ENCODE data around the gene OAS2.

The OAS2 gene

DNA sequence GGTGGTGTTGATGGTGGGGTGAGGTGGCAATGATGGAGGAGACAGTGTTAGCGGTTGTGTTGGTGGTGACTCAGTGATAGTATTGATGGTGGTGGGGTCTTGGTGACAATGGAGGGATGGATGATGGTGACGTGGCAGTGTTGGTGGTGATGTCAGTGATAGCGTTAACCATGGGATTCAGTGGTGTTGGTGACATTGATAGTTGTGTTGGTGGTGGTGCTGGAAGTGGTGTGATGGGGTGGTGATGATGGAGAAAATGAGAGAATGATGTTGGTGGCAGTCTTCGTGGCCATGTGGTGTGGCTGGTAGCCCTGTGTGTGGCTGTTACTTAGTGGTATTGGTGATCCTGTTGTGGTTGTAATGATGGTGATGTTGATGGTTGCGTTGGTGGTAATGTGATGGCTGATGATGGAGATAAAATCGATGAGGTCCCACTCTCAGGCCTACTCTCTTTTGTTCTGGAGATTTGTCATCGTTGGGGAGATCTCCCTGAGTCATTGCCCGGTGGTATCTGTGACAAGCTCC is 80.8 kb downstream of the OAS2 start:
- Histone ChIP-seq H3K27ac (ENCODE audit: low read depth, low read length, severe bottlenecking) (no peak overlapping the region), H3K4me3 (ENCODE audit: extremely low read depth, insufficient read depth, low read length, poor library complexity, severe bottlenecking) (no peak overlapping the region), H3K9me3 (ENCODE audit: control insufficient read depth, low read length) (no peaks in the 10 kb centered on the region), H3K4me1 (ENCODE audit: control insufficient read depth, insufficient read depth, low read length, poor library complexity, severe bottlenecking) (no peaks in the 10 kb centered on the region), H3K36me3 (ENCODE audit: control insufficient read depth, insufficient read depth, low read length) (no peaks in the 10 kb centered on the region)
- WGBS, 2 experiments (ENCODE audit: insufficient coverage in 2 of 2): 92 to 95% methylated on average over 8 of the region's 8 CpGs

DNA sequence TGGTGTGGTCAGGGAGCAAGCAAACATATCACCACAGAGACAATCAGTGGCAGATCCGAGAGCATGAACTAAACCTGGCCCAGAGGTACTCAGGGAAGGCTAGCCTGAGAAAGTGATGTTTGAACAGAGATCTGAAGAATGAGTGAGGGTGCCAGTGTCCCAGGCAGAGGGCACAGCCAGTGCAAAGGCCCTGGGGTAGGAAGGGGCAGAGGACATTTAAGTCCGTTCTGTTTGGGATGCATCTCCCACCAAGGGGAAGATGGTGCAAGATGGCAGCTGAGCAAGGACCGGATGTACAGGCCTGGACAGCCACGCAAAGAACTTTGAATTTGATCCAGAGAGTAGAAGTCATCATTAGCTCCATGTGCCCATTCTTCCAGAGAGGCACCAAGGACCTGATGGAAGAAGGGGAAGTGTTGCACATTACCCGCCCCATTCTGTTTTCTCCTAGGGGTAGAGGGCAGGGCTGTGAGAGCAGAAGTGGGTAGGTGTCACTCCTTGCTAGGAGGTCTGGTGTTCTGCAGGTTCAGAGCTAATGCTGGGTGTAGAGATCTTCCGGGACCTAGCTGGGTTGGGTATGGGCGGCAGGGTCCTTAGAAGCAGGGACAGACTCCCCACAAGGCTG is 82.1 kb downstream of the OAS2 start:
- 83 to 98% methylated on average over 4 to 6 of the region's 7 CpGs for WGBS, 2 experiments (ENCODE audit: insufficient coverage in 2 of 2)
- Histone ChIP-seq H3K9me3 (ENCODE audit: control insufficient read depth, low read length) (no peaks in the 10 kb centered on the region), H3K36me3 (ENCODE audit: control insufficient read depth, insufficient read depth, low read length) (no peaks in the 10 kb centered on the region), H3K4me1 (ENCODE audit: control insufficient read depth, insufficient read depth, low read length, poor library complexity, severe bottlenecking) (no peaks in the 10 kb centered on the region), H3K27ac (ENCODE audit: low read depth, low read length, severe bottlenecking) (no peak overlapping the region), H3K4me3 (ENCODE audit: extremely low read depth, insufficient read depth, low read length, poor library complexity, severe bottlenecking) (no peak overlapping the region)

DNA sequence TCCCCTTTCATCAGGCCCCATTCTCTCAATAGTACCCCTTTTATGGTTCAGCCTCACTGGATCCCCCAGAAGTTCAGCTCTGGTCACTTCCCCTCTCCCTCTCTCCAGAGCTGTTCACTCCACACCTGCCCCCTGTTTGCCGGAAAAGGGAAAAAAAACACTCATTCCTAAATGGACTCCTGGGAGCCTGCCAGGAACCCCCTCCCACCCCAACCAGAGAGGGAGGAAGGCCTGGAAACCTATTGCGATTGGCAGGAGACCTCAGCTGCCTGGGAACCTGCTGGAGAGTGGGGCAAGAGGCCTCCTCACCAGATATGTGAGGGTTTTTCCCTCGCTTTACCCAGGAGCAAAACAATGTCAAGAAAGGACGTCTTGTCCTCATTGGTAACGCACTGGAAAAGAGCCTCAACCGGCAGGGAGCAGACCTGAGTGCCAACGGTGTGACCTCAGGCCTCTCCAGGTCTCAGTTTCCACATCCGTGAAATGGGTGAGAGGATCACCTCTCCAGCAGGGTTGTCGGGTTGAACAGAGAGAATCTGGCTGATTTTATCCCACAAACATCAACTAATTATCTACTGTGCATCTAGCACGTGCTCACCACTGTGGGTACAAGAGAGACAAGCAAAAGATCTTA is 82.9 kb downstream of the OAS2 start:
- H3K4me3 ChIP-seq (ENCODE audit: extremely low read depth, insufficient read depth, low read length, poor library complexity, severe bottlenecking): no peak overlapping the region
- H3K27ac ChIP-seq (ENCODE audit: low read depth, low read length, severe bottlenecking): no peak overlapping the region
- H3K36me3 ChIP-seq (ENCODE audit: control insufficient read depth, insufficient read depth, low read length): no peaks in the 10 kb centered on the region
- 73% methylated on average over 8 to 9 of the region's 10 CpGs for WGBS, 2 experiments (ENCODE audit: insufficient coverage in 2 of 2)
- H3K9me3 ChIP-seq (ENCODE audit: control insufficient read depth, low read length): no peaks in the 10 kb centered on the region
- no peaks in the 10 kb centered on the region for H3K4me1 ChIP-seq (ENCODE audit: control insufficient read depth, insufficient read depth, low read length, poor library complexity, severe bottlenecking)
